HG02840 (cell line): ENCODE results near the gene XNDC1N.

ENCODE experiments used
- ATAC-seq: cut with Tn5 transposase; IDR thresholded peaks from one replicate; pipeline ENCODE4 v1.9.1; 2021; ENCODE audit warnings: mild to moderate bottlenecking, moderate library complexity, moderate number of reproducible peaks; ENCODE audit not compliant: unreplicated experiment, low FRiP score

XNDC1N gene, protein sequence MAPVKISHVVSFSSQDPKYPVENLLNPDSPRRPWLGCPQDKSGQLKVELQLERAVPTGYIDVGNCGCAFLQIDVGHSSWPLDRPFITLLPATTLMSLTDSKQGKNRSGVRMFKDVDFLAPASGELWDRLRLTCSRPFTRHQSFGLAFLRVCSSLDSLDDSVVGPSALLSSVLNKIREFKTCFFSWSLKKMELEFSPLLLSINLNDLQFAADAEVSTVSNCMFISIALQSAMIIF

DNA sequence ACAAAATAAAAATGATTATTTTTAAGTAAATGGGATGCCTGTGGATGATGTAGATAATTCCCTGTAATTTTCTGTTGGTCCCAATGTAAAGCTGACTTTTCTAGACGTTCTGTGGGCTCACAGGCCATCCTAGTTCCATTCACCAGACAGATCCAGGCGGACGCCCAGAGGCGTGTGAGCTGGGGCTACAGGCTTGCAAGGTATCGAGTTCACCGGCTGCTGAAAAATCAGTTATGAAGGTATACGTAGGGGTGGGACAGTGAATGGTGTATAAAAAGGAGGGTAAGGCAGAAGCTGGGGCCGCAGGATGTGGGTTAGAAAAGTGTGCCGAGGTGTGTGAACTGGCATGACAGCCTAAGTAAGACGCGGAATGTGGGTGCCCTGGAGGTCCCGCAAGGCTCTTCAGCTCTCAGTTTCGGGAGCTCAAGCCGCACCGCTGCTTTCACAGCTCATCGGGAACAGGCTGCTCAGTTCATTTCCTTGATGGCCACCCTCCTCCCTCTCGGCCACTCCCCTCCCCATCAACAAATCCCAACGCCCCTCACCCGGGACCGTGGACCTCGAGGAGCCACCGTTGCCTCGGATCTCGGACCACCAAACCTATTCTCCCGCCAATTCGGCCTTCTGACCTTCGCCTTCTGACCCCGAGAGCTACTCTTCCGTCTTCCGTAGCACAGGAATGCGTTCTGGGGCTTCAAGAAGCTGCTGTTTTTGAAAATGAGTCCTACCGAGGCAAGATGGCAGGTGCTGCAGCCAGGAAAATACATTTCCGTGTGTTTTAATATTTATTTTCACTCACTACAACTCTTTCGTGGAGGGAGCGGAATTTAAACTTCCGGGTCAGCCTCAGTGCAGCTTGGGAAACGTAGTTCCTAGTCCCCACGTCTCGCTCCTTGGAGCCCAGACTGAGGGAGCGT lies at the start of gene XNDC1N:
XNDC1N (minus strand) TSS at position 775 of the 917 bp plus-strand sequence. CDS start 5,241 bp downstream, outside the sequence.
- peak; percentile 68 for ATAC-seq

DNA sequence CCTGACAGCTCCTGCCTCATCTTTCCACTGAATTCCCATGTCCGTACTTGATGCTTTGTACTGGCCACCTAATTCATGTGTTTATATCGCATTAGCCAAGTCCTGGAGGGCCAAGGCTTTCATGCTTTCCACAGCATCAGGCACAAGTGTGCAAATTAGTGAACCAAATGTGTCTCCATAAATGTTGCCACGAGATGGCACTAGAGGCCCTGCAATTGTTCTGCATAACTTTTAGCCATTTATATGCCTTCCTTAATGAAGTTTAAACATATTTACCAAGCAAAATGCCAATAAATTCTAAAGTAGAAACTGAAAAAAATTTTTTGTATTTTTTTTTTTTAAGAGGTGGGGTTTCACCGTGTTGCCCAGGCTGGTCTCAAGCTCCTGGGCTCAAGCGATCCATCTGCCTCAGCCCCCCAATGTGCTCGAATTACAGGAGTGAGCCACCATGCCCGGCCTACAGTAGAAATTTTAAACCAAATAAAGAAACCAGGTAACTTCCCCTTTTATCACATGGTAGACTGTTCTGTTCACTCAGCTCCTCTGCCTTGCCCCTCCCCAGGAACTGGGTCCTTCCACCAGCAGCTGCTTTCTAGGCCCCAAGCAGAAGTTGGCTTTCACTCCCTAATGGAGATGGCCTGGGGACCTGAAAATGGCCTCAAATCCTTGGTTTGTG lies 49.5 kb upstream of the XNDC1N start:
- ATAC-seq, result no peak

DNA sequence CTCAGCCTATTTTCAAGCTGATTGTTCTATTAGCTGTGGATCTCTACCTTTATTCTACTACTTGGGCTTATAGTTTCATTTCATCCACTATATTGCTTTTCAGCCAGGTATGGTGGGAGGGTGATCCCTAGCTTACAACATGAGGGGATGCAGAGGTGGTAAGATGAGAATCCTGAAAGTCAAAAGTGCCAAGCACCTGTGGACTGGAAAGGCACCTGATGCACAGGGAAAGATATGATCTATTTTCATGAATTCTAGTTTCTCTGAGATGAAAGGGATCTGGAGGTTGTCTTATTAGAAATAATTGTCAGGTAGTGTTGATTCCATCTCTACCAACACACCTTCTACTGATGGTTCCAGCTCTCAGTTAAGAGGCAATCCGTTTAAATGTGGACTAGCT lies 48.7 kb upstream of the XNDC1N start:
- ATAC-seq, result no peak

DNA sequence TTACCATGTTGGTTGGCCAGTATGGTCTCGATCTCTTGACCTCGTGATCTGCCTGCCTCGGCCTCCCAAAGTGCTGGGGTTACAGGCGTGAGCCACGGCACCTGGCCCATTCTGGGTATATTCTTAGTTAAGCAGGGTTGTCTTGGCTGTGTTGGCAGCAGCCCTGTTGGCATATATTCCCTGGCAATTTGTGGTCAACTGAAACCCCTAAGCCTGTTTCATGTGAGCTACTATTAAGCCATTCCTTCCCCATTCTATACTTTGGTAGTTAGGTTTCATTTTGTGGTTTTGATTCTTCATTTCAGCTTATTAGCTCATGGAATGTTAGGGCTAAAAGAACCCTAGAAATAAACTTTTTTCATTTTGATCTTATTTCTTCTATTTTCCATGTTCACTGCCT lies 48.2 kb upstream of the XNDC1N start:
- no peak for ATAC-seq

DNA sequence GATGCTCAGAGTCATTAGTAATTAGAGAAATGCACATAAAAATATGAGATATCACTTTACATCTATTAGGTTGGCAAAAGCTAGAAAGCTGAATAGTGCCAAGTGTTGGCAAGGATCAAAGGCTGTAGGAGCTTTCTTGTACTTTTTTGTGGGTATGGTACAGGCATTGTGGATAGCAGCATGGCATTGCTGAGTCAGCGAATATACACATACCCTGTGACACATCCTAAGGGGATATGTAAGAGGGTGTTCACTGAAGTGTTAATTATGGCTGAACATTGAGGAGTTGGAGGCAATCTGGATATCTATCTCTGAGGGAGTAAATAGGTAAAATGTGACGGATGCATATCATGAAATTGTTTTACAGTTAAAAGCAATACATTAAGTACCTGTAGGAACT lies 43.3 kb upstream of the XNDC1N start:
- no peak for ATAC-seq

DNA sequence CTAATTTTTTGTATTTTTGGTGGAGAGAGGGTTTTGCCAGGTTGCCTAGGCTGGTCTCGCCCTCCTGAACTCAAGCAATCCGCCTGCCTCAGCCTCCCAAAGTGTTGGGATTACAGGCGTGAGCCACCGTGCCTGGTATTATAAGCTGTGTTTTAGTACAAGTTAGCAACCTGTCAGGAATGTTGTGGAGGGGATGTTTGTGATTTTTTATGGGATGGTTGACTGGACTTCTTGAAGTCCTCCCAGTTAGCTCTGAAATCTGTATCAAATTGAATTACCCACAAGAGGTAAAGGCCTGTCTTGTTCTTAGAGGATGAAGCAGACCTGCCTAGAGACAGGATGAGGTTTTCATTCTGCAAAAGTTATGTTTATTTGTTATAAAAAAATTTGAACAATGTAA lies 36.2 kb upstream of the XNDC1N start:
- no peak for ATAC-seq

DNA sequence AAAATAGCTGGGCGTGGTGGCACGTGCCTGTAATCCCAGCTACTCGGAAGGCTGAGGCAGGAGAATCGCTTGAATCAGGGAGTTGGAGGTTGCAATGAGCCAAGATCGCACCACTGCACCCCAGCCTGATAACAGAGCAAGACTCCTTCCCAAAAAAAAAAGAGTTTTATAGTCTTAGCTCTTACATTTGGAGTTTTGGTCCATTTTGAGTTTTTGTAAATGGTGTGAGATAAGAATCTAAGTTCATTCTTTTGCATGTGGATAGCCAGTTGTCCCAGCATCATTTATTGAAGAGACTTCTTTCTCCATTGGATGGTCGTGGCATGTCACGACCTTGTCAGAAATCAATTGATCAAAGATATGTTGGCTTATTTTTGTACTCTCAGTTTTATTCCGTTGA lies 35.1 kb upstream of the XNDC1N start:
- no peak for ATAC-seq

DNA sequence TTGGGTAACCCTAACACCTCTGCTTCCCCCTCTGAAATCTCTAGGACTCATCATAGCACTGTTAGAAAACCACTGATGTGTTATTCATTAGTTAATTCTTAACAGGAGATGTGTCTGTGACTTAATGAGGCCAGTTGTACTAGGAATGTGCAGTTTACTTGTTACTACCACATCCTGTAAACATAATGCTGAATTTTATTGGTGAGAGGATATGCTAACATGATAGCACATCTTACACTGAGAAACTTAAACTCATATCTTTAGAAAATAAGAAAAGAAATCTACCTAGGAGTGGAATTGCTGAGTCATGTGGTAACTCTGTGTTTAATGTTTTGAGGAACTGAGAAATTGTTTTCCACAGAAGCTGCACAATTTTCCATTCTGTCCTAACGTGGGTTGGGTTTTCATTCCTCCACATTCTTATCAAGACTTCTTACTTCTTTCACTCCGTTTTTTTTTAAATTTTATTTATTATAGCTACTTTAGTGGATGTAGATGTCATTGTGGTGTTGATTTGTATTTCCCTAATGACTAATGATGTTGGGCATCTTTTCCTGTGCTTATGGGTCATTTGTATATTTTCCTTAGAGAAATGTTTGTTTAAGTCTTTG lies 34.1 kb upstream of the XNDC1N start:
- peak; percentile 77 for ATAC-seq

DNA sequence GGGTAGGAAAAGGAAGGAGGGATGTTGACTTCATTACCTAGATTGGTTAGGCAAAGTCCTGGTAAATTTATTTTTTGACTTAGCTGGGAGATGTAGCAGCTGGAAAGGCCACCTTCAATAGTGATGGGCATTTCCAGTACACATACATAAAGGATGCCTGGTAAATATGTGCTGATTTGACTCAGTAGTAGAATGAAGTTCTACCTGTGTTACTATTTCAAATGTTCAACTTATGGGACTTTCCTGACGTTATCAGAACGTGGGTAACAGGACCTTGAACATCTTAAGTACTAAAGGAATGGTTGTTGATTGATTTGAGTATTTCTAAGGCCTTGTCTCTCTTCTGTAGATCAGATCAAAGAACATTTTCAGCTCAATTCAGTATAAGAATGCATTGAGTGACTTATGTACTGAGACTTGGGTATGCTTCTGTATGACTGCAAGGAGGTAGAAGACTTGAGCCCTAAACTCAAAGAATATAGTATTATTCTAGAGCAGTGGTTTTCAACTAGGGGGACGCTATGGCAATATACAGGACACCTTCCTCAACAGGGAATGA lies 27.6 kb upstream of the XNDC1N start:
- no peak for ATAC-seq

DNA sequence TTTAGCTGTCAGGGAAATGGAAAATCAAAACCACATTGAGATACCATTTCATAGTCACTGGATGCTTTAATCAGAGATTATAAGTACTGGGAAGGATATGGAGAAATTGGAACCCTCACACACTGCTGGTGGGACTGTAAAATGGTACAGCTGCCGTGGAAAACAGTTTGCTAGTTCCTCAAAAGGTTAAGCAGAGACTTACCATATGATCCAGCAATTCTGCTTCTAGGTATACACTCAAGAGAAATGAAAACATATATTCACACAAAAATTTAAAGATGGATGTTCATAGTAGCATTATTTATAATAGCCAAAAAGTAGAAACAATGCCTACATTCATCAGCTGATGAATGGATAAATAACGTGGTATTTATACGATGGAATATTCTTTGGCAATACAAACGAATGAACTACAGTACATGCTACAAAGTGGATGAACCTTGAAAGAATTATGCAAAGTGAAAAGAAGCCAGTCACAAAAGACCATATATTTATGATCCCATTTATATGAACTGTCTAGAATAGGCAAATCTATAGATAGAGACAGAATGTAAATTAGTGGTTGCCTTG lies 23.4 kb upstream of the XNDC1N start:
- no peak for ATAC-seq

DNA sequence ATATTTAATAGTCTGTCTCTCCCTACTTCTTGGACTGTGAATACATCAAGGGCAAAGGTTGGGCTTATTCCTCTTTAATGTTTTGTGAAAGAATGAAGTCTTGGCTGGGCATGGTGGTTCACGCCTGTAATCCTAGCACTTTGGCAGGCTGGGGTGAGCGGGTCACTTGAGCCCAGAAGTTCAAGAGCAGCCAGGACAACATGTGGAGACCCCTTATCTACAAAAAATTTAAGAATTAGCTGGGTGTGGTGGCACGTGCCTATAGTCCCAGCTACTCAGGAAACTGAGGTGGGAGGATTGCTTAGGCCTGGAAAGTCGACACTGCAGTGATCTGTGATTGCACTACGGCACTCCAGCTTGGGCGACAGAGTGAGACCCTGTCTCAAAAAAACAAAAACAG lies 20.6 kb upstream of the XNDC1N start:
- ATAC-seq, result no peak

DNA sequence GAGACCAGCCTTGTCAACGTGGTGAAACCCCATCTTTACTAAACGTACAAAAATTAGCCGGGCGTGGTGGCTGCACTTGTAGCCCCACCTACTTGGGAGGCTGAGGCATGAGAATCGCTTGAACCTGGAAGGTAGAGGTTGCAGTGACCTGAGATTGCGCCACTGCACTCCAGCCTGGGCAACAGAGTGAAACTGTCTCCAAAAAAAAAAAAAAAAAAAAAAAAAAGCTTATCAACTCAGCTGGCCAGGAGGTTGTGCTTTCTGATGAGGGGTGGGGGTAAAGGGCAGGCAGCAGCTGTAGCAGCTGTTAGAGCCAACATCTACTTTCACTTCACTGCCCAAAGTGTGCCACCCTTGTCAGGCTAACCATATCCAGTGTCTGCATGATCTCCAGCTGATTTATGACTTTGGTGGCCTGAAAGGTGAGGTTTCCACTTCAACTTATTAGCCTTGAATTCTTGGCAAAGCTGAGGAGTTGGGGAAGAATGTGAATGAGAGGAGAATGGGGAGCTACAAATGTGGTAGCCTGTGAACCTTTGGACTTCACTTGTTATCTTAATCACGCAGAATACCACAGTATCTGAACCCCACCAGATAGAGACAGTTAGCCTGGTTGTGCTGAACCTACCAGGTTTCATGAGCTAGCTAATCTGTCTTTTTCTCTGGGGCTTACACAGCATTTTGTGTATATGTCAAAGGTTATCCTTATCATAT lies 20.1 kb upstream of the XNDC1N start:
- no peak for ATAC-seq

DNA sequence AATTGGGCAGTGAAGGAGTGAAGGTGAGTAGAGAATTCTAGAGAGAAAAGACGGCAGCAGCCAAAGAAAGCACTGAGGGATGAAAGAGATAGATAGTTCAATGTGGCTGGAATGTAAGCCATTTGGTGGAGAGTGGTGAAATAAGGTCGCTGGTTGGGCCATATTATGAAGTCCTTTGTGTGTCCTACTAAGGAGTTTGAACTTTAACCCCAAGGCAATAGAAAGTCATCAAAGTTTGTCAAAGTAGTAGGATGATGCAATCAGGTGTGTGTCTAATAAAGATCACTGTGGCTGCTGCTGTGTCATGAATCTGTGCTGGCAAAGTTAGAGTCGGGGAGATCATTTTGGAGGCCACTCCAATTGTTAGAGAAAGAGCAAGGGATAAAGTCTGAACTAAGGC lies 19.1 kb upstream of the XNDC1N start:
- ATAC-seq, result no peak

DNA sequence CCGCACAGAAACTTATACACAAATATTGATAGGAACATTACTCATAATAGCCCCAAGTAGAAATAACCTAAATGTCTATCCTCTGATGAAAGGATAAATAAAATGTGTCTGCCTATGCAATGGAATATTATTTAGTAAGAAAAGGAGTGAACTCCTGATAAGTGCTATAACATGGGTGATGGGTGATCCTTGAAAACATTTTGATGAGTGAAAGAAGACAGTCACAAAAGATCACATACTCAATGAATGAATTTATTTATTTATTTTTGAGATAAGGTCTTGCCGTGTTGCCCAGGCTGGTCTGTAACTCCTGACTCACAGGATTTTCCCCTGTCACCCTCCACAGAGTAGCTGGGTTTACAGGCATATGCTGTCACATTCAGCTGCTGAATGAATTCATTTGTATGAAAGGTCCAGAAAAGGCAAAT lies 17.8 kb upstream of the XNDC1N start:
- no peak for ATAC-seq

DNA sequence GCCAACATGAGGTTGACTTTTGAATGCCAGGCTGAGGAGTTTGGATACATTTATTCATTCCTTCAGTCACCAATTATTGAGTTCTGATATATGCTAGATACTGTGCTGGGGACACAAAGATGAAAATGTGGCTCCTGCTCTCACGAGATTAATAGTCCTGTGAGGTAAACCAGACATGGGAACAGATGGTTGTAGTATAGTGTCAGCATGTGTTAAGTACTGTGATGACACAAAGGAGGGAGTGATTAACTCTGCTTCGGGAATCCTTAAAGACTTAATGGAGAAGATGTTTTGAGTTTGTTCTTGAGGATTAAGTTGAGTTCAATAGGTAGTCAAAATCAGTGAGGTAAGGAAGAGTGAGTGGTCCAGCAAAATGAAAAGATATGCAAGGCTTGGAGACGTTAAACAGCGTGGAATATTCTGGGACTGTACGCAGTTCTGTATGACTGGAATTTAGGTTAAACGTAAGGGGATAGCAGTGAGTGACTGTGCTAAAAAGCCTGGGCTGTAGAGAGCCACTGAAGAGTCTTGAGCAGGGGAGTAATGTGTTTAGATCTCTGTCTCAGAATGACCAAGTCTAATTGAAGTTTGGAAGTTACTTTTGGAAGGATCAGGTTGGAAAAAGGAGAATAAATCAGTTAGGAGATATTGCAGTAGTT lies 12.3 kb upstream of the XNDC1N start:
- ATAC-seq, result no peak

DNA sequence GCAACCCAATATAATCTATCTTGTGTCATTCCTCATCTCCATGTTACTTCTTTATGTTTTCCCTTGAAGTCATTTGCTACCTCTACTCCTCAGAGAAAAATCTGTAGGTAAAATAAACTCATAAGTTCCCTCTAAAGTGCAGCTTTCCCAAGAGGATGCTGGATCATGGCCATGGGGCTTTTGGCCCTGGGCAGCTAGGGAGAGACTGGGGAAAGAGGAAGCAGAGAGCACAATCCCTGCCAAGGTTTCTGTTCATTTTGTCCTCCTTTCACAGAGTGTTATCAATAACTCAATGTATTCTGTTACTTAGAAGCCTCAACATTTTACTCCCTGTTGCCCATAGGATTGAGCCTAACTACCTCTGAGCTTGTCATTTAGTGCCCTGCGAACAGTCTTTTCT lies 9.4 kb upstream of the XNDC1N start:
- ATAC-seq, result no peak

DNA sequence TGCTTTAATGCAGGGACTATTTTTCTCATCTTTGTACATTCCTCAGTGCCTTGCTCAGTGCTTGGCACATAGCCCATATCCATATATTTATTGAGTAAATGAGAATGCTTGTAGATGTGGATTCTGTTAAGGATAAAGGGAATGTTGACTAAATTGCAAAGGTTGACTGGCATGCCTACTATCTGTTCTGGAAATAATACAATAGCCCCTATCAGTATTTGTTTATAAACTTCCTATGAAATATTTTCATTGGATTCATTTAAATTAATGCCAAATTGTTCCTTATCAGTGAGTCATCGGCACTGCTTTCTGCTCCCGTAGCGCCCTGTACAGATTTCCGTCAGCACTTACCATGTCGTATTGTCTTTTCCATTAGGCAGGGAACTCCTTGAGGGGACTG lies 8.4 kb upstream of the XNDC1N start:
- ATAC-seq, result no peak

DNA sequence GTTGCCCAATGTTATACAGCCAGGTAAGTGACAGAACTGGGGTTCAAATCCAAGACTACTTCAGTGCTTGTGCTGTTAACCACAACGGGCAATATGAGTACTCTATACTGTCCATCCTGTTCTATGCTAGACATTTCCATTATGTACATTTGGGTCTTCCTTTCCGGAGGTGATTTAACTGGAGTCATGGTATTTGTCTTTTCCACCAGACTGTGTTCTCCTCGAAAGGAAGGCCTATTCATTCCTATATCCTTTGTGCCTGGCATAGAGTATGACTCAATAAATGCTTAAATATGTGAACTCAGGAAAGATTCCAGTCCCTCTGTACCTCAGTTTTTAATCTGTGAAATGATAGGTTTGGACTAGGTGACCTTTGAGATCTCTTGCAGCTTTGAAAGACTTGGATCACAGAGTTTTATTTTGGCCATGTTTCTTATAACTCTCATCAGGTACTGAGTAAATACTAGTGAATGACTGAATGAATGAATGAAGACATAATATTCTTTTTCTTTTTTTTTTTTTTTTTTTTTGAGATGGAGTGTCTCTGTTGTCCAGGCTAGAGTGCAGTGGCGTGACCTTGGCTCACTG lies 7.0 kb upstream of the XNDC1N start:
- no peak for ATAC-seq

DNA sequence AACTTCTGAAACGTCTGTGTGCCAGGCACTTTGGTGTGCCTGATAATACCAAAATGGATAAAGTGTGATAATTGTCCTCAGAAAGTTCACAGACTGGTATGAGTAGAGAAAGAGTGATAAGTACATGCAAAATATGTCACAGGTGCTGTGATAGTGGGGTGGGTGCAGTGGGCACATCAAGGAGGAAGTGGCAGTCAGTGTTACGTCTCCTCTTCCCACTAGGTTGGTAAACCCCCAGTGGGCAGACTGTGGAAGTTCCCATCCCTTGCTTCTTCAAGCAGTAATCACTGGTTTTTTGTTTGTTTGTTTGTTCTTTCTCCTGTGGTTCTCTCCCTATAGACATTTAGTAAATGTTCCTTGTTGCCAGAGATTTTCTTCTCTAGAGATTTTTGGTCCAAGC lies 5.8 kb upstream of the XNDC1N start:
- ATAC-seq, result no peak
